Suprapubic skin (tissue), 4 donors: ENCODE data around the gene SLCO3A1. TPM values are rescaled to one million over a fixed set of nuclear protein-coding genes. Genes with fewer than 3 reads are reported as not detected.
A peak's percentile ranks its signal among the peaks of the same experiment; 100 is the strongest.

ENCODE experiments used
- DNase-seq, 2 donors: peaks; one replicate each; pipeline ENCODE4 v3.0.0-alpha.2; 2019; ENCODE audit warnings: low spot score in 2 of 2
- H3K27ac ChIP-seq: fragments of 200-600 bp; sonication (generic); one replicate; pipeline ENCODE4 v1.5.1; 2019
- H3K27me3 ChIP-seq: fragments of 200-600 bp; sonication (generic); one replicate; pipeline ENCODE4 v1.5.1; 2019
- H3K36me3 ChIP-seq: fragments of 200-600 bp; sonication (generic); one replicate; pipeline ENCODE4 v1.5.1; 2019
- H3K4me1 ChIP-seq: fragments of 200-600 bp; sonication (generic); one replicate; pipeline ENCODE4 v1.5.1; 2019
- H3K4me3 ChIP-seq: fragments of 200-600 bp; sonication (generic); one replicate; pipeline ENCODE4 v1.5.1; 2019; ENCODE audit warnings: mild to moderate bottlenecking
- H3K9me3 ChIP-seq: fragments of 200-600 bp; sonication (generic); one replicate; pipeline ENCODE4 v1.5.1; 2019
- CTCF ChIP-seq, 2 donors: fragments of 200-600 bp in 1 of 2; fragments of 450-650 bp in 1 of 2; sonication (generic) in 1 of 2; IDR thresholded peaks; one replicate each; pipeline ENCODE4 v1.5.1; 2016 to 2019; ENCODE audit warnings: antibody characterized with exemption in 2 of 2, mild to moderate bottlenecking in 1 of 2, moderate library complexity in 1 of 2
- EP300 ChIP-seq: sonication (generic); formaldehyde crosslinking; IDR thresholded peaks from one replicate; pipeline ENCODE4 v1.6.1; 2017; ENCODE audit warnings: antibody characterized with exemption
- POLR2A ChIP-seq, 2 donors: fragments of 450-650 bp; IDR thresholded peaks; one replicate each; pipeline ENCODE4 v1.6.1; 2017; ENCODE audit warnings: antibody characterized with exemption in 2 of 2, mild to moderate bottlenecking in 2 of 2, moderate library complexity in 2 of 2
- POLR2AphosphoS5 ChIP-seq, 3 donors: sonication (generic); formaldehyde crosslinking; IDR thresholded peaks; one replicate each; pipeline ENCODE4 v1.6.1; 2017; ENCODE audit warnings: antibody characterized with exemption in 3 of 3
- WGBS: methylation state at CpG from one replicate; pipeline ENCODE4 v1.1.5; 2018; 5-methylcytosine and 5-hydroxymethylcytosine counted together
- total RNA-seq, 4 donors: library from RNA; depleted of rRNA; stranded (reverse); fragments of >200 nt; gene quantifications; one replicate each; pipeline ENCODE4 v1.1.0, GENCODE V29; 2016

SLCO3A1 gene
- total RNA-seq, 4 donors from 2014 or later, result 29.0 to 131 (median 44.6) TPM

GRCh38 chr15:92021792-92022191, 168.3 kb downstream of the SLCO3A1 start:
- Histone ChIP-seq H3K4me1 (peaks cover 24% of the 10 kb centered on the region), H3K9me3 (no peaks in the 10 kb centered on the region), H3K36me3 (no peaks in the 10 kb centered on the region), H3K27ac (no peak overlapping the region), H3K4me3 (no peak overlapping the region), H3K27me3 (no peaks in the 10 kb centered on the region)
- DNase-seq, result no peak
- WGBS, result 85% methylated on average over 5 of the region's 5 CpGs
- no peak for TF ChIP-seq EP300
- no peak for TF ChIP-seq CTCF (IDR thresholded peaks at IDR 0.05)
- TF ChIP-seq POLR2A (IDR thresholded peaks at IDR 0.05), result no peak
- TF ChIP-seq POLR2AphosphoS5 (IDR thresholded peaks at IDR 0.05), result no peak

- Histone ChIP-seq H3K4me1 (peaks cover 27% of the 10 kb centered on the region), H3K36me3 (no peaks in the 10 kb centered on the region), H3K9me3 (no peaks in the 10 kb centered on the region), H3K27ac (no peak overlapping the region), H3K4me3 (no peak overlapping the region), H3K27me3 (no peaks in the 10 kb centered on the region)
- DNase-seq, result no peak
- TF ChIP-seq POLR2AphosphoS5 (IDR thresholded peaks at IDR 0.05) (no peak), CTCF (IDR thresholded peaks at IDR 0.05) (no peak), EP300 (no peak), POLR2A (IDR thresholded peaks at IDR 0.05) (no peak)
- 66% methylated on average over 1 of the region's 1 CpG for WGBS
These were observed 170.5 kb downstream of the SLCO3A1 start for GRCh38 chr15:92023965-92024364.

- Histone ChIP-seq H3K4me3 (no peak overlapping the region), H3K9me3 (no peaks in the 10 kb centered on the region), H3K27me3 (no peaks in the 10 kb centered on the region), H3K4me1 (peaks cover 25% of the 10 kb centered on the region), H3K27ac (no peak overlapping the region), H3K36me3 (no peaks in the 10 kb centered on the region)
- 76% methylated on average over 10 of the region's 10 CpGs for WGBS
- TF ChIP-seq POLR2AphosphoS5 (IDR thresholded peaks at IDR 0.05) (no peak), EP300 (no peak), CTCF (IDR thresholded peaks at IDR 0.05) (no peak), POLR2A (IDR thresholded peaks at IDR 0.05) (no peak)
- no peak for DNase-seq
These were observed 172.3 kb downstream of the SLCO3A1 start for GRCh38 chr15:92025706-92026270.

GRCh38 chr15:92028389-92028724, 174.8 kb downstream of the SLCO3A1 start:
- Histone ChIP-seq H3K36me3 (no peaks in the 10 kb centered on the region), H3K4me3 (no peak overlapping the region), H3K4me1 (peaks cover 32% of the 10 kb centered on the region), H3K9me3 (no peaks in the 10 kb centered on the region), H3K27ac (peak overlapping the region; percentile 58), H3K27me3 (no peaks in the 10 kb centered on the region)
- TF ChIP-seq POLR2AphosphoS5 (IDR thresholded peaks at IDR 0.05) (no peak), POLR2A (IDR thresholded peaks at IDR 0.05) (no peak), CTCF (IDR thresholded peaks at IDR 0.05) (no peak), EP300 (no peak)
- WGBS, result 60% methylated on average over 4 of the region's 4 CpGs
- DNase-seq, result no peak

GRCh38 chr15:92029767-92030166, 176.3 kb downstream of the SLCO3A1 start:
- Histone ChIP-seq H3K27me3 (no peaks in the 10 kb centered on the region), H3K36me3 (no peaks in the 10 kb centered on the region), H3K4me1 (peaks cover 42% of the 10 kb centered on the region), H3K27ac (peak overlapping the region; percentile 44), H3K4me3 (no peak overlapping the region), H3K9me3 (no peaks in the 10 kb centered on the region)
- no peak for TF ChIP-seq POLR2A (IDR thresholded peaks at IDR 0.05)
- no peak for TF ChIP-seq CTCF (IDR thresholded peaks at IDR 0.05)
- TF ChIP-seq EP300, result no peak
- no peak for TF ChIP-seq POLR2AphosphoS5 (IDR thresholded peaks at IDR 0.05)
- no peak for DNase-seq
- 66% methylated on average over 10 of the region's 10 CpGs for whole genome bisulfite sequencing
